GM19025 (cell line): ENCODE measurements around the gene ERG.

ENCODE experiments used
- ATAC-seq: cut with Tn5 transposase; IDR thresholded peaks from one replicate; pipeline ENCODE4 v1.9.1; 2021; ENCODE audit warnings: mild to moderate bottlenecking, low read depth, moderate library complexity; ENCODE audit not compliant: unreplicated experiment

The ERG gene

DNA sequence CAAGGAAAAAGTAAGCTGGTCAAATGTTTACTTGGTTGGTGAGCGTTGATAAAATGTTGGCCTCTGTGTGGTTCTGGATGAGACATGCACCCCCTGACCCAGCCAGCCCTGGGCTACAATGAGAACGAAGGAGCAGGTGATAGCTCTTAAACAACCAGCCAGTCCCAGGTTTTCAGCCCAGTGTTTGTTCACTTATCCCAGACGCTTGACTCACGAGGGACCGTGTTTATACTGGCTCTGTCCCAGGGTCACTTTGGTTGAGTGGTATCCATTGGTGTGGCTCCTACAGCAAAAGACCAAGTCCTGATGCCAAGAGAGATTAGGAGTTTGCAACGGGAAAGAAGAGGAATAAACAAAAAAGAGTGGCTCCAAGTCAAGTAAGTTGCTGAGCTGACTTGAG is 154.6 kb downstream of the ERG start:
- ATAC-seq, result no peak

DNA sequence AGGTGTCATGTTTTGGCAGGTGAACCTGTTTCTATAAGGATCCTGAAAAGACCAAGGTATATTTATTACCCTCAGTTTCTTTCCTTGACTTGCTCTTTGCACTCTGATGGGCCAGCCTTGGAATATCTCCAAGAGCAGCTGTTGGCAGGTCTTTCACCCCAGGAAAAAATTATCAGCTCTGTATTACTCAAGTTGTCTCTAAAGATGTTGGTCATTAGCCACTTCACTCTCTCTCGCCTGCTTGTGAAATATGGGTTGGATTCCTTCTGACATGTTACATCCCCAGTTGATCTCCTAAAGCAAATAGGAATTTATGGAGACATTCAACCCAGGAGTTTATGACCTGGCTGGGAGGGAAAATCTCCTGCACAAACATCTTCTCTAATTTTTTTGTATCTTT is 155.5 kb downstream of the ERG start:
- ATAC-seq, result no peak

- ATAC-seq, result no peak
Measured at GRCh38 chr21:38341546-38342012, 156.7 kb downstream of the ERG start.

DNA sequence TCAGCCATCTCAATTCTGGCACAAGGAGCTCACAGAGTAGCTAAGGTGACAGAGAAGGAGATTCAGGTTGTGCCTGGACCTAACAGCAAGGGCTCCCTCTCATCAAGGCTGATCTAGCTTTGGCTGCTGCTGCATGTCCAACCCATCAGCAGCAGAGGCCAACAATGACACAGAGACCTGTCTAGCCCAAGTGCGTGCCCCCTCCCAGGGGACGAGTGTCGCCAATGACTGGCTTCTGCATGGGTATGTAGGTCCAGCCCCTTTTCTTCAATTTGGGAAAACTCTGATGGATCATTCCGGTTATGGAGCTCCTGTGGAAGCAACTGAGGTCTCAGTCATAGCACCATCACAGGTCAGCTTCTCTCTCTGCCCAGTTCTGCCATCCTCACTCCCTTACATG is 158.1 kb downstream of the ERG start:
- no peak for ATAC-seq

GRCh38 chr21:38337793-38338192 is 160.5 kb downstream of the ERG start:
- ATAC-seq, result no peak

DNA sequence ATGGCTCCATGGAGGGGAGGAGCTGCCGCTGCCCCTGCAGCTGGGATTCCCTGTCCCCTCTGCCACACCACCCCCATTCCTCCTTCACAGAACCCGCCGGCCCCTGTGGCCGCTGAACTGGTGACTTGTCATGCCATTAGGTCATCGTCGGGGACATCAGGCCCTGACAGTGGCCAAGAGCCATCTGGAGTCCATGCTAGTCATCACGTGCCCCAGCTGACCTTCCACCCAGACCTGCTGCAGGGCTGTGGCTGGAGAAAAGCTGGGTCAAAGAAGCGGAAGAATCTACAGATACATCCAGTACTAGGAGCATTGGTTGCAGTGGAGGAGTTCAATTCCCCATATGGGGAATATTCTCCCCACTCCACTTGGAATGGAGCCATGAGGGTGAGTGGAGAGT is 163.4 kb downstream of the ERG start:
- no peak for ATAC-seq

GRCh38 chr21:38333301-38334272 is 164.7 kb downstream of the ERG start:
- no peak for ATAC-seq

GRCh38 chr21:38330666-38331065 is 167.6 kb downstream of the ERG start:
- no peak for ATAC-seq
